NCI-H2107 treated with DMSO at 0.1 percent for 48 hours (cell line): ENCODE results near the gene LRIT2.

Experiments
- DNase-seq: peaks from one replicate; lab custom pipeline; 2025; ENCODE audit not compliant: unreplicated experiment; lab: John Stamatoyannopoulos, UW

LRIT2 gene

GRCh38 chr10:84244651-84245270, 19.4 kb upstream of the LRIT2 start, which contains the start of gene RGR:
RGR (plus strand) TSS chr10:84245053; CDS start chr10:84245091, 38 bp downstream.
- DNase-seq, result peak; percentile 6

GRCh38 chr10:84243759-84244158, 18.4 kb upstream of the LRIT2 start:
- DNase-seq, result no peak

GRCh38 chr10:84241185-84241790, 15.9 kb upstream of the LRIT2 start, which contains the start of gene LRIT1:
LRIT1 (minus strand) TSS chr10:84241546; CDS start chr10:84241439, 107 bp downstream.
- no peak for DNase-seq

- DNase-seq, result no peak
Measured at GRCh38 chr10:84238909-84239308, 13.6 kb upstream of the LRIT2 start.

- DNase-seq, result no peak
Measured at GRCh38 chr10:84237199-84238051, 12.1 kb upstream of the LRIT2 start.

GRCh38 chr10:84236807-84237198, 11.5 kb upstream of the LRIT2 start:
- no peak for DNase-seq

- DNase-seq, result no peak
Measured at GRCh38 chr10:84235096-84235495, 9.8 kb upstream of the LRIT2 start.

- DNase-seq, result no peak
Measured at GRCh38 chr10:84234479-84234878, 9.1 kb upstream of the LRIT2 start.

- no peak for DNase-seq
Measured at GRCh38 chr10:84233940-84234339, 8.6 kb upstream of the LRIT2 start.

- no peak for DNase-seq
Measured at GRCh38 chr10:84232376-84232775, 7.0 kb upstream of the LRIT2 start.

GRCh38 chr10:84230359-84230758, 5.0 kb upstream of the LRIT2 start:
- DNase-seq, result no peak

GRCh38 chr10:84227810-84228209, 2.5 kb upstream of the LRIT2 start:
- no peak for DNase-seq

GRCh38 chr10:84226616-84227015, 1.3 kb upstream of the LRIT2 start:
- no peak for DNase-seq

- DNase-seq, result no peak
Measured at GRCh38 chr10:84224411-84225028, 824 bp downstream of the LRIT2 start.

GRCh38 chr10:84221916-84222315, 3.4 kb downstream of the LRIT2 start:
- DNase-seq, result no peak

- no peak for DNase-seq
Measured at GRCh38 chr10:84217746-84218145, 7.6 kb downstream of the LRIT2 start.

- no peak for DNase-seq
Measured at GRCh38 chr10:84216834-84217233, 8.5 kb downstream of the LRIT2 start.

GRCh38 chr10:84214612-84215235, 10.6 kb downstream of the LRIT2 start:
- DNase-seq, result no peak

- DNase-seq, result no peak
Measured at GRCh38 chr10:84214046-84214572, 11.2 kb downstream of the LRIT2 start.

GRCh38 chr10:84213076-84213475, 12.3 kb downstream of the LRIT2 start:
- no peak for DNase-seq

GRCh38 chr10:84212014-84212413, 13.3 kb downstream of the LRIT2 start:
- DNase-seq, result no peak
